T-helper 2 cell treated with Interferon-gamma antibody and Interleukin-4, amounts not matched to agents 5 μg/mL and 100 μg/mL, for 36 hours (primary cell): ENCODE measurements around the gene RPL22L1.

Experiments
- DNase-seq: peaks from one replicate; pipeline ENCODE4 v3.0.0; 2021; ENCODE audit warnings: low spot score
- H3K27ac Mint-ChIP-seq: one replicate; pipeline ENCODE4 v1.8.0; 2021; ENCODE audit warnings: mild to moderate bottlenecking, mixed read lengths
- H3K27me3 Mint-ChIP-seq: one replicate; pipeline ENCODE4 v1.8.0; 2021; ENCODE audit warnings: low read depth, mixed read lengths
- H3K36me3 Mint-ChIP-seq: one replicate; pipeline ENCODE4 v1.8.0; 2021; ENCODE audit warnings: low read depth, mixed read lengths
- H3K4me1 Mint-ChIP-seq: one replicate; pipeline ENCODE4 v1.8.0; 2021; ENCODE audit warnings: low read depth, mixed read lengths
- H3K4me3 Mint-ChIP-seq: one replicate; pipeline ENCODE4 v1.8.0; 2022; ENCODE audit warnings: mild to moderate bottlenecking, moderate library complexity, mixed read lengths
- H3K9me3 Mint-ChIP-seq: one replicate; pipeline ENCODE4 v1.8.0; 2021; ENCODE audit warnings: mixed read lengths

The RPL22L1 gene

DNA sequence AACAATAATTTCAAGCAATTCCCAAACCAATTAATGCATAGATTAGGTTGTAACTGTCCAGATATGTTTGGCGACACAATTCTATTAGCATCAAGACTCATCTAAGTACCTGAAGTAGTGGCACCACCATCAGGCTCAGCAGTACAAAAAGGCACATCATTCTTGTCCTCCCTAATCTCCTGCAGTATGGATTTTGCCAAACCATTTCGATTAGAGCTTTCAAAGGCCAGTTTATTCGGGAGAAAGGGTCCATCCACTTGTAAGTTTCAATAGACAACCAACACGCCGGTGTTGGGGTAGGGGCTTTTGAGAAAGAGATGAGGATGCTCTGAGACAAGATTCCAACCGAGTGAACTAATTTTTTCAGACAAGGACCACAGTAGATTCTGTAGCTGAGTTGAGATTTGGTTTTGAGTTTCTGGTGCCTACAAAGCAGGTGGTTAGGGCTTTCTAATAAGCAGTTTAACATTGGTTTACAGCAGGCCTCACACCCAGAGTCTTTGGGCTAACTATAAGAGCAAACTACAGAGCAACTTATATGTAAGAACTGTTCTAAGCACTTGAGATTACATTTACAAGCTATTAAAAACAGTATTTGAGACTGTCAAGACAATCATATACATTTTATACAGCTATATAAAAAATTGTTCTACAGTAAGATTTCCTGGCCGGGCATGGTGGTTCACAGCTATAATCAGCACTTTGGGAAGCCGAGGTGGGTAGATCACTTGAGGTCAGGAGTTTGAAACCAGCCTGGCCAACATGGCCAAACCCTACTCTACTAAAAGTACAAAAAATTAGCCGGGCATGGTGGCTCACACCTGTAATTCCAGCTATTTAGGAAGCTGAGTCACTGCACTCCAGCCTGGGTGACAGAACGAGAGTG is 4.5 kb downstream of the RPL22L1 start:
- Mint-ChIP-seq H3K4me3 (no peak overlapping the region), H3K27ac (no peak overlapping the region), H3K9me3 (no peaks in the 10 kb centered on the region), H3K27me3 (no peaks in the 10 kb centered on the region), H3K36me3 (peaks cover 46% of the 10 kb centered on the region), H3K4me1 (peaks cover 16% of the 10 kb centered on the region)
- no peak for DNase-seq

DNA sequence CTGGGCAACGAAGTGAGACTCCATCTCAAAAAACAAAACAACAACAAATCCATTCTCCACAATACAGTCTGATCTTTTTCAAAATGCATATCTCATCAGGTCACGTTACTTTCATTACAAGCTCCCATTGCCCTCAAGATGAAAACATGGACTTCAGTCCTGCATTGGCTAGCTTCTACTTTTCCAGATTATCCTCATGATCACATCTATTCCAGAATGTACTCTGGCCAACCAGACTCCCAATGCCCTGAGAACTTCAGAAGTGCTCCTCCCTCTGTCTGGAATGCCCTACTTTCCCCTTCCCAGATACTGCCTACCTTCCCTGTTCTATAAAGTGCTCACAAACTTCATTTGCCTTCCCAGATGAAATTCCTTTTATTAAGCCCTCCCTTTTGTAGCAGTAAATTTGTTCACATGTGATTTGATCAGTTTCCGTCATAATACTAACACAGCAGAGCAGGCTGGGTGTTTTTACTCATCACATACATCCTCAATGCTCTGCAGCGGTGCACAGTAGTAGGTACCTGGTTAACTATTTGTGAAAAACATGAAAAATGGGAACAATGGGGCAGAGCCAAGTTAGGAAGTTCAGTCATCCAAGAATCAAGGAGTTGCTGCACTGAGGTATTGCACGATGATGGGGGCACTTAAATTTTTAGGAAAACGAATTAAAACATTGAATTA is 5.3 kb downstream of the RPL22L1 start:
- DNase-seq = no peak
- no peak overlapping the region for H3K4me3 Mint-ChIP-seq
- peaks cover 13% of the 10 kb centered on the region for H3K4me1 Mint-ChIP-seq
- H3K9me3 Mint-ChIP-seq = no peaks in the 10 kb centered on the region
- H3K27ac Mint-ChIP-seq = no peak overlapping the region
- H3K36me3 Mint-ChIP-seq = peaks cover 42% of the 10 kb centered on the region
- no peaks in the 10 kb centered on the region for H3K27me3 Mint-ChIP-seq

DNA sequence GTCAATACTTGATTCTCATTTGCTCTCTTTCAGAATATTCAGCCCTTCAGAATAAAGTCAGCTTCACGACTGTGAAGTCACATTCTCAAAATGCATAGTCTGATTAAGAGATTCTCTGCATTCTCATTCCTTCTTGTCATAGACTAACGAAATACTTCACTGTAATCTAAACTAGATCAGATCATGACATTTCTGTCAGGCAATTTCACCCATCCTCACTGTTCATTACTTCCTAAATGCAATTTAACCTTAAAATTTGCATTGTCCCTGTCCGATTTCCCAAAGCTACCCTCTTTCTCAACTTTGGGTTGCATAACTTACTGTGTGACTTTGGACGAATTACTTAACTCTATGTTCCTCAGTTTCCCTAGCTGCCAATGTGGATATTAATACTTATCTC is 6.2 kb downstream of the RPL22L1 start:
- no peaks in the 10 kb centered on the region for H3K27me3 Mint-ChIP-seq
- no peaks in the 10 kb centered on the region for H3K9me3 Mint-ChIP-seq
- H3K4me1 Mint-ChIP-seq = peaks cover 11% of the 10 kb centered on the region
- no peak overlapping the region for H3K27ac Mint-ChIP-seq
- no peak overlapping the region for H3K4me3 Mint-ChIP-seq
- peaks cover 35% of the 10 kb centered on the region for H3K36me3 Mint-ChIP-seq
- no peak for DNase-seq

DNA sequence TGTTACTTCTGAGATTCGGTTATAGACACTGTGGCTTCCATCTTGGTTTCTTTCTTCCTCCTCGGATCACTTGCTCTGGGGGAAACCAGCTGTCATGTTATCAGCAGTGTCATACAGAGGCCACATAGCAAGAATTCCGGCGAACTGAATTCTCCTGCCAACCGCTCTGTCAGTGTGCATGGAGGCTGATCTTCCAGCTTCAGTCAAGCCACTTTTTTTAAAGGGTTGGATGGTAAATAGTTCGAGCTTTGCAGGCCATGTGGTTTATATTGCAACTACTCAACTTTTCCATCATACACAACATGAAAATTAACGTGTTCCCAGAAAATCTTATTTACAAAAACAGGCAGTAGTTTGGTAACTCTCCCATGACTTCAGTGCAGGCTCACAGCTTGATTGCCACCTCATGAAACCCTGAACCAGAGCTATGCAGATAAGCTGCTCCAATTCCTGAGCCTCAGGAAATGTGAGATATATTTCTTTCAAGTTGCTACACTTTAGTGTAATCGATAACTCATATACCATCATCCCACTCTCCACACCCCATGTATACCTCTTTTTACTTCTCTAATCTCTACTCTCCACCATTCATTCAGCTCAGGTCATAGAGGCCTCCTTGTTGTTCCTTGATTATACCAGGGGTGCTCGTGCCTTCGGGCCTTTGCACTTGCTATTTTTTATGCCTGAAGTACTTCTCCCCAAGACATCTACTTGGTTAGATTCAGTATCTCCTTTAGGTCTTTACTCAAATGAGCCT is 7.2 kb downstream of the RPL22L1 start:
- Mint-ChIP-seq H3K9me3 (no peaks in the 10 kb centered on the region), H3K27ac (no peak overlapping the region)

DNA sequence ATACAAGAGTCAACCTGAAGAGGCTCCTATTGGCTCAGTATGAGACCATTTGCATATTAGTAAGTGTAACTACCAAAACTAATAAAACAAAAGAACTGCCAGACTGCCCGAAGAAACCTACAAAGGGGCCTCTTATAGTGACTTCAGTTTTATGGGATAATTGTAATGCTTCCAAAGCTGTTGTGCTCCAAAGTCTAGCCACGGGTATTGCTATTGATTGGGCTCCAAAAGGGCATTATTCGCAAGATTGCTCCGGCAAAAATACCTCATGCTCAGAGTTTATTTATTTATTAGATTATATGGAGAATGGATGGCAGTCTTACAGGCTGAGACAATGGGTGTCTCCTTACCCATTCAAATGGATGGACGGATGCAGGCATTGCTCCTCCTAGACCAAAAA is 11.4 kb downstream of the RPL22L1 start:
- Mint-ChIP-seq H3K27ac (no peak overlapping the region), H3K36me3 (peaks cover 2% of the 10 kb centered on the region), H3K4me3 (no peak overlapping the region), H3K9me3 (no peaks in the 10 kb centered on the region), H3K27me3 (no peaks in the 10 kb centered on the region), H3K4me1 (peaks cover 2% of the 10 kb centered on the region)
- no peak for DNase-seq

More for the DNA sequence above, 7.2 kb downstream of the RPL22L1 start:
- Mint-ChIP-seq H3K4me1 (peaks cover 10% of the 10 kb centered on the region), H3K4me3 (no peak overlapping the region), H3K36me3 (peaks cover 35% of the 10 kb centered on the region), H3K27me3 (no peaks in the 10 kb centered on the region)
- DNase-seq = no peak

DNA sequence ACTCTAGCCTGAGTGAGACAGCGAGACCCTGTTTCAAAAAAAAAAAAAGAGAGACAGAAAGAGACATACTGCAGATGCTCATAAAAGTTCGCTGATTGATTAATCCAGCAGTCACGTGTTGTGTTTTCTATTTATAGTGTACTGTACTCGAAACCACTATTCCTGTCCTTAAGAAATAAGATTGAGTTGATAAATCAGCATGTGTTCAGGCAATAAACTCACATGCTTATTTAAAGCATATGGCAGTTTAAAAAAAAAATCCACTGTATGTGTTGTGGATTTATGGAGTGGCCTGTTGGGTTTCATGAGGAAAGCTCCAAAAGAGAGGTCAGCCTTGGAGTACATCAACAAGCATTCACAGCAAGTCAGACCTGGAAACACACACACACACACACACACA is 17.7 kb downstream of the RPL22L1 start:
- Mint-ChIP-seq H3K36me3 (no peaks in the 10 kb centered on the region), H3K27ac (no peak overlapping the region), H3K27me3 (peaks cover 13% of the 10 kb centered on the region), H3K4me1 (peaks cover 2% of the 10 kb centered on the region), H3K4me3 (no peak overlapping the region), H3K9me3 (no peaks in the 10 kb centered on the region)
- no peak for DNase-seq

DNA sequence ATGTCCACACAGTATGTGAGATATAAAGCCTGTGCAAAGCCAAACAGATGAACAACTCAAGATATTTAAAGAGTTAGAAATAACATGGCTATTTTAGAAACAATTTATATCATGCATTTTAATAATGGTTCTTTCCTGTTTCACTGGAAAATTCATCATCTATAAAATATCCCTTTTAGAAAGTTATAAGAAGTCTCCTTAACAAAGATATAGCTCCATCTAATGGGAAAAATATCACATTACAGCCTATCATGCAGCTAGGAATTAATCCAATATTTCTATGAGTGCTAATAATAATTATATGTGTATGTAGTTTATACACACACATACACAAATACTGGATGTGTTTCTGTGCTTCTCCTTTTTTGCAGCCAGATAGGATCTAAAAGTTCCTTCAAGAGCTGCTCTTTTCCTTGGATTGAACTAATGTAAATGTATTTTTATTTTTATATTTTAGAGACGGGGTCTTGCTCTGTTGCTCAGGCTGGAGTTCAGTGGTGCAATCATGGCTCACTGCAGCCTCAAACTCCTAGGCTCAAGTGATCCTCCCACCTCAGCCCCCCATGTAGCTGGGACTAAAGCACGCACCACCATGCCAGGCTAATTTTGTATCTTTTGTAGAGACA is 21.6 kb downstream of the RPL22L1 start:
- Mint-ChIP-seq H3K4me1 (no peaks in the 10 kb centered on the region), H3K27me3 (peaks cover 34% of the 10 kb centered on the region), H3K27ac (no peak overlapping the region), H3K36me3 (no peaks in the 10 kb centered on the region), H3K4me3 (no peak overlapping the region), H3K9me3 (peaks cover 5% of the 10 kb centered on the region)
- no peak for DNase-seq

DNA sequence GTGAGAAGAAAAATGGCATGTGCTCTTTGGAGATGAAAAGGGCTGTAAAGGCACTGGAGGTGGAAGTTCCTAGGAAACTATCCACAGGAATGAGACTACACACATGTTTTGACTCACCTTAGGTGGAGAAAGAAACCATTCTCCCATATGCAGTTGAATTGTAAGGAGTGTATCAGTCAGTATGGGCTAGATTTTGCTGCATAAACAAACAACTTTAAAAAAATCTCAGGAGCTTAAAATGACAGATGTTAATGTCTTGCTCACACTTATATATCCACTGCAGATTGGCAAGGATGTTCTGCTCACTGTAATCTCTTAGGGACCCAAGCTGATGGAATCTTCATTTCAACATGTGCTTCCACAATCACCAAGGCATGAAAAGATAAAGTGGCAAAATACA is 25.6 kb downstream of the RPL22L1 start:
- no peak overlapping the region for H3K27ac Mint-ChIP-seq
- H3K27me3 Mint-ChIP-seq = peaks cover 46% of the 10 kb centered on the region
- H3K36me3 Mint-ChIP-seq = no peaks in the 10 kb centered on the region
- H3K9me3 Mint-ChIP-seq = peaks cover 5% of the 10 kb centered on the region
- H3K4me3 Mint-ChIP-seq = no peak overlapping the region
- H3K4me1 Mint-ChIP-seq = no peaks in the 10 kb centered on the region
- DNase-seq = no peak

DNA sequence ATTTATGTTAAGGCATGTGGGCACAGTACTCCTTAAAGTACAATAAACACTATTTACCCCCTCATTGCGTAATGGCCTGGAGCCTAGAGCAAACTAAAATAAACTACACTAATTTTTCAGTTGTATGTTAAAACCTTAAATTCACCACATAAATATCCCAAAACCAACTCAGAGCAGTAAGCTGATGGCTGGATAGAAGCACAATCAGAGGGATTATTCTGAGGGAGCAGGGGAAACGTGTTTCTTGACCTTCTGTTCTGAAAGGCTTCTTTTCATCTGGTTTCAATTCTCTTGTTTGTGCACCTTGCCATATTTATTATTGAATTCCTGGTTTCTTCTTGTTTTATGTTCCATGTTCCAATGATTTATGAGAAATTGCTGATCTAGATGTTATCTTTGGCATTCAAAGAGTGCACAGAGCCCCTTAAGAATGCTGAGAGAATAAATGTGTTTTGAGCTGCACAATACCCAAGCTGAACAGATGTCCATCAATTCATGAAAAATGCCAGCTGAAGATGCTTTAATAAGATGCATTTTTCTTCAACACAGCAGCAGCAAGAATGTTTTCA is 29.6 kb downstream of the RPL22L1 start:
- H3K4me3 Mint-ChIP-seq = no peak overlapping the region
- H3K4me1 Mint-ChIP-seq = no peaks in the 10 kb centered on the region
- H3K27me3 Mint-ChIP-seq = peaks cover 54% of the 10 kb centered on the region
- no peak for DNase-seq
- H3K36me3 Mint-ChIP-seq = no peaks in the 10 kb centered on the region
- peaks cover 5% of the 10 kb centered on the region for H3K9me3 Mint-ChIP-seq
- no peak overlapping the region for H3K27ac Mint-ChIP-seq

DNA sequence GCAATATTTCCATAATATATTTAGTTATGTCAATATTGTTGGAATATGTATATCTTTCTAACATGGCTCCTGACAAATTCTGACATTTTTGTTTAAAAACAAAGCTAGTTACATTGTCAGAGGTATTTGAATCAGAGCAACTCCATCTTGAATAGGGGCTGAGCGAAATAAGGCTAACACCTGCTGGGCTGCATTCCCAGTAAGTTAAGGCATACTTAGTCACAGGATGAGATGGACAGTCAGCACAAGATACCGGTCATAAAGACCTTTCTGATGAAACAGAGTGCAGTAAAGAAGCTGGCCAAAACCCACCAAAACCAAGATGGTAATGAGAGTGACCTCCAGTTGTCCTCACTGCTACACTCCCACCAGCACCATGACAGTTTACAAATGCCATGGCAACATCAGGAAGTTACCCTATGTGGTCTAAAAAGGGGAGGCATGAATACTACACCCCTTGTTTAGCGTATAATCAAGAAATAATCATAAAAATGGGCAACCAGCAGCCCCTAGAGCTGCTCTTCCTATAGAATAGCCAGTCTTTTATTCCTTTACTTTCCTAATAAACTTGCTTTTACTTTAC is 30.4 kb downstream of the RPL22L1 start:
- H3K4me3 Mint-ChIP-seq = no peak overlapping the region
- DNase-seq = no peak
- peaks cover 56% of the 10 kb centered on the region for H3K27me3 Mint-ChIP-seq
- no peaks in the 10 kb centered on the region for H3K4me1 Mint-ChIP-seq
- no peak overlapping the region for H3K27ac Mint-ChIP-seq
- no peaks in the 10 kb centered on the region for H3K36me3 Mint-ChIP-seq
- H3K9me3 Mint-ChIP-seq = peaks cover 2% of the 10 kb centered on the region

DNA sequence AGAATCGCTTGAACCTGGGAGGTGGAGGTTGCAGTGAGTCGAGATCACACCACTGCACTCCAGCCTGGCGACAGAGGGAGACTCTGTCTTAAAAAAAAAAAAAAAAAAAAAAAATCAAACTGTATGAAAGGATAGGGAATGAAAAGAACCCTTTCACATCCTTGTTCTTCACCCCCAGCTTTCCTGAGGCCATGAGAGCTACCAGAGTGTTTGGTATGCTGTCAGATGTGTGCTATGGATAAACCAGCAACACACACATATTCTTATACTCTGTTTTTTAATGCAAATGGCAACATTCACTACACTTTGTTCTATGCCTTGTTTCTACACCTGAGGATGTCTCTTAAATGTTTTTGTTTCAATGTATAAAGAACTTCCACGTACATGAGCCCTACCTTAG is 33.5 kb downstream of the RPL22L1 start:
- H3K4me3 Mint-ChIP-seq = no peak overlapping the region
- no peaks in the 10 kb centered on the region for H3K4me1 Mint-ChIP-seq
- no peaks in the 10 kb centered on the region for H3K36me3 Mint-ChIP-seq
- peaks cover 40% of the 10 kb centered on the region for H3K27me3 Mint-ChIP-seq
- no peaks in the 10 kb centered on the region for H3K9me3 Mint-ChIP-seq
- no peak overlapping the region for H3K27ac Mint-ChIP-seq
- DNase-seq = no peak

DNA sequence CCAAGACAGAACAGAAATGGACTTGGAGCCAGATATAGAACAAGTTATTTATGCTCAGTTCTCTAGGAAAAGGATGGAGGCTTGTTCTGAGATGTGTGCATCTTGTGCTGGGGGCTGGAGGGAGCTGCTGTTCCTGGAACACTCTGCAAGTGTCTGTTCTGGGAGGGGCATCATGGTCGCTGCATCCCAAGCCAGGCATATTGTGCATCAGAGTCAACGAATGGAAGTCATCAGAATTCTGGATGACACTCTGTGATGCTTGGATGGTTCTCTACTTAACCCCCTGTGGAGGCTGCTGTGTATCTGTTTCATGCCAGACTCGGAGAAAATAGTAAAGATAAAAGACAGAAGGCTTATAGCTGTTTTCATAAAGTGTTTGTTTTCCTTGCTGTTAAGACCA is 34.7 kb downstream of the RPL22L1 start:
- Mint-ChIP-seq H3K27ac (no peak overlapping the region), H3K36me3 (no peaks in the 10 kb centered on the region), H3K4me1 (peaks cover 2% of the 10 kb centered on the region), H3K4me3 (no peak overlapping the region), H3K27me3 (peaks cover 36% of the 10 kb centered on the region), H3K9me3 (no peaks in the 10 kb centered on the region)
- DNase-seq = no peak

DNA sequence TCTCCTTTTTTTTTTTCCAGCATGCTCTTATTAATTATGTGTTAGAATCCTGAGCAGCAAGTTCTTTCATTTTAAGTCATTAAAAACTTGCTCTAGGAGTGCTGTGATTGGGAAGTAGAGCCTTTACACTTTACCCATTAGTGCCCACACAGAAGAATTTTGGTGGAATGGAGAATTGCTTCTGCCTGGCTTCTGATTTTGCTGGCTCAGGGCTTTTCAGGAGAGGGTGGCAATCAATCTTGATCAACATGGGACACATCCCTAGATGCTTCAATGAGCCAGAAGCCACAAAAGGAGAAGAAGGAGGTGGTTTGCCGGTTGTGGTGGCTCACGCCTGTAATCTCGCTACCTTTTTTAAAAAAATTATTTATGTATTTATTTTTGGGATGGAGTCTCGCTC is 39.4 kb downstream of the RPL22L1 start:
- DNase-seq = no peak
- Mint-ChIP-seq H3K36me3 (no peaks in the 10 kb centered on the region), H3K9me3 (no peaks in the 10 kb centered on the region), H3K27ac (no peak overlapping the region), H3K4me3 (no peak overlapping the region), H3K27me3 (peaks cover 43% of the 10 kb centered on the region), H3K4me1 (peaks cover 10% of the 10 kb centered on the region)
